ENCODE results near the gene ZNF213. TPM values are rescaled to one million over a fixed set of nuclear protein-coding genes. Genes with fewer than 3 reads are reported as not detected.

ZNF213 gene
- polyA plus RNA-seq, 3 donors: 1.5 to 2.6 (median 1.8) TPM

DNA sequence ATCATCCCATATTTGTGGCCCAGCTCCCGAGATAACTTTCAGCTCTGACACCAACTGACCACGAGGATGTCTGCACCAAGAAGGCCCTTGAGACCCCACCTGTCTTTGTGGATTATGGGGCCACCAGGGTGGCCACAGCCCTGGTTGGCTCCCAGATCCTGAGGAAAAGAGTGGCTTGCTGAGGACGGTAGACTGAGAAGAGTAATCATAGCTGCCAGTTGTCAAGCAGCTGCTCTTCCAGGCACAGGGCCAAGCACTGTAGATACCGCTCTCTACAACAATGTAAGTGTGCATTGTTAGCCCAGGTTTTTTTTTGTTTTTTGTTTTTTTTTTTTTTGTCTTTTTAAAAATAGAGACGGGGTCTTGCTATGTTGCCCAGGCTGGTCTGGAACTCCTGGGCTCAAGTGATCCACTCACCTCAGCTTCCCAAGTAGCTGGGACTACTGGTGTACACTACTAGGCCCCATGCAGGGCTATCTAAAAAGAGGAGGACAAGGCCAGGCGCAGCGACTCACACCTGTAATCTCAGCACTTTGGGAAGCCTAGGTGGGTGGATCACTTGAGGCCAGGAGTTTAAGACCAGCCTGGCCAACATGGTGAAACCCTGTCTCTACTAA is 12.9 kb upstream of the ZNF213 start:
- Histone ChIP-seq H3K27ac (ENCODE audit: low read depth in 1 of 2, low read length in 2 of 2) (no peak overlapping the region), H3K4me1 (ENCODE audit: control insufficient read depth in 1 of 2, insufficient read depth in 2 of 2, low read length in 2 of 2) (peaks cover 12 to 21% of the 10 kb centered on the region in 2 donors), H2AFZ (ENCODE audit: insufficient read depth, low read depth, low read length, poor library complexity, severe bottlenecking) (no peak overlapping the region), H3K4me3 (replicated peaks in 1 of 3; ENCODE audit: low read depth in 2 of 3, low read length in 3 of 3) (no peak overlapping the region), H3K27me3 (ENCODE audit: control insufficient read depth in 2 of 2, insufficient read depth in 2 of 2, low read length in 2 of 2) (no peaks in the 10 kb centered on the region), H4K20me1 (ENCODE audit: insufficient read depth, low read length) (no peaks in the 10 kb centered on the region), H3K9me3 (replicated peaks in 1 of 2; ENCODE audit: control insufficient read depth in 1 of 2, insufficient read depth in 1 of 2, low read length in 2 of 2) (no peaks in the 10 kb centered on the region), H3K4me2 (replicated peaks; ENCODE audit: extremely low read depth, low read length, poor library complexity, severe bottlenecking) (no peak overlapping the region), H3K79me2 (ENCODE audit: insufficient read depth, low read length) (no peaks in the 10 kb centered on the region), H3K36me3 (replicated peaks in 1 of 2; ENCODE audit: control insufficient read depth in 1 of 2, insufficient read depth in 2 of 2, low read length in 2 of 2) (peaks cover 0 to 8% of the 10 kb centered on the region in 2 donors), H3K9ac (ENCODE audit: insufficient read depth, low read length, poor library complexity, severe bottlenecking) (no peak overlapping the region)
- intact Hi-C loops (cut with micrococcal nuclease): loop anchor here in 1 of 2 donors (10.0 kb wide), 2 partner anchors 97 to 207 kb away; partner anchors contain the start of genes FLYWCH1, HCFC1R1, THOC6 and TNFRSF12A
- Mint-ChIP-seq H3K4me3 (no peak overlapping the region), H3K27me3 (ENCODE audit: low read depth in 3 of 3) (peaks cover 4 to 8% (median 6%) of the 10 kb centered on the region in 3 donors), H3K4me1 (peaks cover 15% of the 10 kb centered on the region), H3K27ac (no peak overlapping the region), H3K36me3 (peaks cover 5 to 7% of the 10 kb centered on the region in 2 donors), H3K9me3 (no peaks in the 10 kb centered on the region)
- TF ChIP-seq, protein P1, sequence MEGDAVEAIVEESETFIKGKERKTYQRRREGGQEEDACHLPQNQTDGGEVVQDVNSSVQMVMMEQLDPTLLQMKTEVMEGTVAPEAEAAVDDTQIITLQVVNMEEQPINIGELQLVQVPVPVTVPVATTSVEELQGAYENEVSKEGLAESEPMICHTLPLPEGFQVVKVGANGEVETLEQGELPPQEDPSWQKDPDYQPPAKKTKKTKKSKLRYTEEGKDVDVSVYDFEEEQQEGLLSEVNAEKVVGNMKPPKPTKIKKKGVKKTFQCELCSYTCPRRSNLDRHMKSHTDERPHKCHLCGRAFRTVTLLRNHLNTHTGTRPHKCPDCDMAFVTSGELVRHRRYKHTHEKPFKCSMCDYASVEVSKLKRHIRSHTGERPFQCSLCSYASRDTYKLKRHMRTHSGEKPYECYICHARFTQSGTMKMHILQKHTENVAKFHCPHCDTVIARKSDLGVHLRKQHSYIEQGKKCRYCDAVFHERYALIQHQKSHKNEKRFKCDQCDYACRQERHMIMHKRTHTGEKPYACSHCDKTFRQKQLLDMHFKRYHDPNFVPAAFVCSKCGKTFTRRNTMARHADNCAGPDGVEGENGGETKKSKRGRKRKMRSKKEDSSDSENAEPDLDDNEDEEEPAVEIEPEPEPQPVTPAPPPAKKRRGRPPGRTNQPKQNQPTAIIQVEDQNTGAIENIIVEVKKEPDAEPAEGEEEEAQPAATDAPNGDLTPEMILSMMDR (IDR thresholded peaks at IDR 0.05): no peak
- DNase-seq: no peak
- no CpG with 5 or more reads among the region's 7 CpGs for WGBS (ENCODE audit: insufficient coverage)

DNA sequence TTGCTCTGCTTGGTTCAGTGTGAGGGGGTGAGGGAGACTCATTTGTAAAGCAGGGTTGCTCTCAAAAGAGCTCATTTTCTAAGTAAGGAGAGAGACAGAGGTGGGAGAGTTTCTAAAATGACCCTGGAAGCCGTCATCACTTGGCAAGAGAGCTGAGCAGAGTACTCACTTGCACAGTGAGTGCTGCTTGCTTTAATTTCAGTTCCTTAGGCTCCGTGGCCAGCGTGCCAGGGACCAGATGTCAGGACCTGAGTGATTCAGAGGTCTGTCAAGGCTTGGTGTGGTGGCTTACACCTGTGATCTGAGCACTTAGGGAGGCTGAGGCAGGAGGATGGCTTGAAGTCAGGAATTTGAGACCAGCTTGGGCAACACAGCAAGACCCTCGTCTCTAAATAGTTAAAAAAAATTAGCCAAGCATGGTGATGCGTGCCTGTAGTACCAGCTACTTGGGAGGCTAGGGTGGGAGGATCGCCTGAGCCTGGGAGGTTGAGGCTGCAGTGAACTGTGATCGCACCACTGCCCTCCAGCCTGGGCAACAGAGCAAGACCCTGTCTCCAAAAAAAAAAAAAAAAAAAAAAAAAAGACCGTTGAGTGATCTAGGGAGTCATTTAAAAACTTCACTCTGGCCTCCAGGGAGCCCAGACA is 11.8 kb upstream of the ZNF213 start:
- Histone ChIP-seq H3K4me3 (replicated peaks in 1 of 3; ENCODE audit: low read depth in 2 of 3, low read length in 3 of 3) (no peak overlapping the region), H3K27me3 (ENCODE audit: control insufficient read depth in 2 of 2, insufficient read depth in 2 of 2, low read length in 2 of 2) (no peaks in the 10 kb centered on the region), H3K79me2 (ENCODE audit: insufficient read depth, low read length) (no peaks in the 10 kb centered on the region), H3K9ac (ENCODE audit: insufficient read depth, low read length, poor library complexity, severe bottlenecking) (no peak overlapping the region), H4K20me1 (ENCODE audit: insufficient read depth, low read length) (no peaks in the 10 kb centered on the region), H2AFZ (ENCODE audit: insufficient read depth, low read depth, low read length, poor library complexity, severe bottlenecking) (no peak overlapping the region), H3K9me3 (replicated peaks in 1 of 2; ENCODE audit: control insufficient read depth in 1 of 2, insufficient read depth in 1 of 2, low read length in 2 of 2) (no peaks in the 10 kb centered on the region), H3K27ac (ENCODE audit: low read depth in 1 of 2, low read length in 2 of 2) (no peak overlapping the region), H3K4me2 (replicated peaks; ENCODE audit: extremely low read depth, low read length, poor library complexity, severe bottlenecking) (no peak overlapping the region), H3K4me1 (ENCODE audit: control insufficient read depth in 1 of 2, insufficient read depth in 2 of 2, low read length in 2 of 2) (peaks cover 12 to 21% of the 10 kb centered on the region in 2 donors), H3K36me3 (replicated peaks in 1 of 2; ENCODE audit: control insufficient read depth in 1 of 2, insufficient read depth in 2 of 2, low read length in 2 of 2) (peaks cover 0 to 8% of the 10 kb centered on the region in 2 donors)
- intact Hi-C loops (cut with micrococcal nuclease): loop anchor here in 1 of 2 donors (10.0 kb wide), 2 partner anchors 98 to 208 kb away; partner anchors contain the start of genes FLYWCH1, HCFC1R1, THOC6 and TNFRSF12A
- H3K27me3 Mint-ChIP-seq (ENCODE audit: low read depth in 3 of 3): peaks cover 4 to 8% (median 6%) of the 10 kb centered on the region in 3 donors
- H3K9me3 Mint-ChIP-seq: no peaks in the 10 kb centered on the region
- no peak for DNase-seq
- peaks cover 15% of the 10 kb centered on the region for H3K4me1 Mint-ChIP-seq
- H3K4me3 Mint-ChIP-seq: no peak overlapping the region
- H3K27ac Mint-ChIP-seq: peak overlapping the region in 1 of 7 donors; percentile 8
- H3K36me3 Mint-ChIP-seq: peaks cover 6 to 7% of the 10 kb centered on the region in 2 donors
- WGBS (ENCODE audit: insufficient coverage): 46% methylated on average over 6 of the region's 8 CpGs
- TF ChIP-seq, protein P1 (IDR thresholded peaks at IDR 0.05): no peak

Measured in CD14-positive monocyte (primary cell).